Measurements from ENCODE around the gene DPP10. TPM values are rescaled to one million over a fixed set of nuclear protein-coding genes. Genes with fewer than 3 reads are reported as not detected.

The DPP10 gene
- total RNA-seq, 1 donor from 2014 or later: not detected

GRCh38 chr2:114814355-114814754, 371.9 kb downstream of the DPP10 start:
- intact Hi-C loops (cut with micrococcal nuclease): no loop called here
- H3K27ac Mint-ChIP-seq: no peak overlapping the region
- no peak for DNase-seq (ENCODE audit: low spot score)
- H3K36me3 Mint-ChIP-seq (ENCODE audit: low read depth): no peaks in the 10 kb centered on the region
- H3K9me3 Mint-ChIP-seq: no peaks in the 10 kb centered on the region
- no peak overlapping the region for H3K4me3 Mint-ChIP-seq (ENCODE audit: low read depth)
- no peaks in the 10 kb centered on the region for H3K4me1 Mint-ChIP-seq (ENCODE audit: low read depth)
- no peaks in the 10 kb centered on the region for H3K27me3 Mint-ChIP-seq (ENCODE audit: low read depth)

- Mint-ChIP-seq H3K36me3 (ENCODE audit: low read depth) (no peaks in the 10 kb centered on the region), H3K4me1 (ENCODE audit: low read depth) (no peaks in the 10 kb centered on the region)
These were observed 378.6 kb downstream of the DPP10 start for GRCh38 chr2:114821055-114821454.

GRCh38 chr2:114843963-114844362, 401.5 kb downstream of the DPP10 start:
- H3K27me3 Mint-ChIP-seq (ENCODE audit: low read depth): no peaks in the 10 kb centered on the region
- H3K4me1 Mint-ChIP-seq (ENCODE audit: low read depth): no peaks in the 10 kb centered on the region
- H3K9me3 Mint-ChIP-seq: no peaks in the 10 kb centered on the region
- H3K4me3 Mint-ChIP-seq (ENCODE audit: low read depth): no peak overlapping the region
- intact Hi-C loops (cut with micrococcal nuclease): no loop called here
- H3K27ac Mint-ChIP-seq: no peak overlapping the region
- H3K36me3 Mint-ChIP-seq (ENCODE audit: low read depth): no peaks in the 10 kb centered on the region
- DNase-seq (ENCODE audit: low spot score): no peak

More at GRCh38 chr2:114821055-114821454, 378.6 kb downstream of the DPP10 start:
- no peak overlapping the region for H3K27ac Mint-ChIP-seq
- intact Hi-C loops (cut with micrococcal nuclease): no loop called here
- no peak for DNase-seq (ENCODE audit: low spot score)
- no peaks in the 10 kb centered on the region for H3K27me3 Mint-ChIP-seq (ENCODE audit: low read depth)
- peaks cover 5% of the 10 kb centered on the region for H3K9me3 Mint-ChIP-seq
- H3K4me3 Mint-ChIP-seq (ENCODE audit: low read depth): no peak overlapping the region

- H3K9me3 Mint-ChIP-seq: peaks cover 7% of the 10 kb centered on the region
- intact Hi-C loops (cut with micrococcal nuclease): no loop called here
- no peak overlapping the region for H3K27ac Mint-ChIP-seq
- DNase-seq (ENCODE audit: low spot score): no peak
- no peaks in the 10 kb centered on the region for H3K36me3 Mint-ChIP-seq (ENCODE audit: low read depth)
- no peaks in the 10 kb centered on the region for H3K27me3 Mint-ChIP-seq (ENCODE audit: low read depth)
- no peaks in the 10 kb centered on the region for H3K4me1 Mint-ChIP-seq (ENCODE audit: low read depth)
- H3K4me3 Mint-ChIP-seq (ENCODE audit: low read depth): no peak overlapping the region
These were observed 414.8 kb downstream of the DPP10 start for GRCh38 chr2:114857196-114857595.

- no peak for DNase-seq (ENCODE audit: low spot score)
- no peaks in the 10 kb centered on the region for H3K4me1 Mint-ChIP-seq (ENCODE audit: low read depth)
- no peak overlapping the region for H3K27ac Mint-ChIP-seq
- peaks cover 6% of the 10 kb centered on the region for H3K9me3 Mint-ChIP-seq
- H3K36me3 Mint-ChIP-seq (ENCODE audit: low read depth): no peaks in the 10 kb centered on the region
- intact Hi-C loops (cut with micrococcal nuclease): no loop called here
- H3K27me3 Mint-ChIP-seq (ENCODE audit: low read depth): no peaks in the 10 kb centered on the region
- H3K4me3 Mint-ChIP-seq (ENCODE audit: low read depth): no peak overlapping the region
These were observed 417.5 kb downstream of the DPP10 start for GRCh38 chr2:114859726-114860510.

DNA sequence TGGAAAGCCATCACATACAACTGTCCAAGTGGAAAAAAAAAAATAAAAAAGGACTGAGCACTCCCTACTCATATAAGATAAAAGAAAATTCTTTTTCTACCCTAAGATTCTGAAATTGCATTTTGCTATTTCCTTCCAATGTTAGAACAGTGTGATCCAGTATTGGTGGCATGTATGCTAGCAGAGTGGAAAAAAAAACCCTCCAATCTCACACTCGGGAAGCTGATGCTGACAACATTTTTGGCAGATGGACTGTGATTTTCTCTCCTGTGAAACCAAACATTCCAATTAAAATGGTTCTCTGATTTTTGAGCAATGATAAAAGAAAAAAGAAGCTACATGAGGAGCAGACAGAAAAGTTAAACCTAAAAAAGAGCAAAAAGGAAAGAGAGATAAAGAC, 419.8 kb downstream of the DPP10 start:
- peaks cover 6% of the 10 kb centered on the region for H3K9me3 Mint-ChIP-seq
- no peak overlapping the region for H3K4me3 Mint-ChIP-seq (ENCODE audit: low read depth)
- H3K27ac Mint-ChIP-seq: no peak overlapping the region
- no peaks in the 10 kb centered on the region for H3K4me1 Mint-ChIP-seq (ENCODE audit: low read depth)
- no peak for DNase-seq (ENCODE audit: low spot score)
- no peaks in the 10 kb centered on the region for H3K27me3 Mint-ChIP-seq (ENCODE audit: low read depth)
- H3K36me3 Mint-ChIP-seq (ENCODE audit: low read depth): no peaks in the 10 kb centered on the region
- intact Hi-C loops (cut with micrococcal nuclease): no loop called here

GRCh38 chr2:114864901-114865300, 422.5 kb downstream of the DPP10 start:
- Mint-ChIP-seq H3K36me3 (ENCODE audit: low read depth) (no peaks in the 10 kb centered on the region), H3K4me3 (ENCODE audit: low read depth) (no peak overlapping the region), H3K4me1 (ENCODE audit: low read depth) (no peaks in the 10 kb centered on the region), H3K27me3 (ENCODE audit: low read depth) (no peaks in the 10 kb centered on the region), H3K9me3 (peaks cover 6% of the 10 kb centered on the region), H3K27ac (no peak overlapping the region)
- intact Hi-C loops (cut with micrococcal nuclease): no loop called here
- DNase-seq (ENCODE audit: low spot score): no peak

- intact Hi-C loops (cut with micrococcal nuclease): no loop called here
These were observed 437.6 kb downstream of the DPP10 start for GRCh38 chr2:114880046-114880445.

GRCh38 chr2:114919985-114920384, 477.5 kb downstream of the DPP10 start:
- H3K27ac Mint-ChIP-seq: no peak overlapping the region
- no peak for DNase-seq (ENCODE audit: low spot score)
- no peaks in the 10 kb centered on the region for H3K27me3 Mint-ChIP-seq (ENCODE audit: low read depth)
- H3K4me1 Mint-ChIP-seq (ENCODE audit: low read depth): no peaks in the 10 kb centered on the region
- intact Hi-C loops (cut with micrococcal nuclease): no loop called here
- peaks cover 16% of the 10 kb centered on the region for H3K9me3 Mint-ChIP-seq
- H3K36me3 Mint-ChIP-seq (ENCODE audit: low read depth): no peaks in the 10 kb centered on the region
- no peak overlapping the region for H3K4me3 Mint-ChIP-seq (ENCODE audit: low read depth)

More at GRCh38 chr2:114880046-114880445, 437.6 kb downstream of the DPP10 start:
- H3K9me3 Mint-ChIP-seq: peaks cover 6% of the 10 kb centered on the region
- no peaks in the 10 kb centered on the region for H3K27me3 Mint-ChIP-seq (ENCODE audit: low read depth)
- DNase-seq (ENCODE audit: low spot score): no peak
- H3K4me3 Mint-ChIP-seq (ENCODE audit: low read depth): no peak overlapping the region
- no peak overlapping the region for H3K27ac Mint-ChIP-seq
- no peaks in the 10 kb centered on the region for H3K36me3 Mint-ChIP-seq (ENCODE audit: low read depth)
- H3K4me1 Mint-ChIP-seq (ENCODE audit: low read depth): no peaks in the 10 kb centered on the region

- Mint-ChIP-seq H3K4me3 (ENCODE audit: low read depth) (no peak overlapping the region), H3K9me3 (peaks cover 16% of the 10 kb centered on the region), H3K4me1 (ENCODE audit: low read depth) (no peaks in the 10 kb centered on the region), H3K27me3 (ENCODE audit: low read depth) (no peaks in the 10 kb centered on the region), H3K27ac (no peak overlapping the region), H3K36me3 (ENCODE audit: low read depth) (no peaks in the 10 kb centered on the region)
- intact Hi-C loops (cut with micrococcal nuclease): no loop called here
- DNase-seq (ENCODE audit: low spot score): no peak
These were observed 479.6 kb downstream of the DPP10 start for GRCh38 chr2:114922076-114922475.

- no peak for DNase-seq (ENCODE audit: low spot score)
- Mint-ChIP-seq H3K27me3 (ENCODE audit: low read depth) (no peaks in the 10 kb centered on the region), H3K9me3 (peaks cover 27% of the 10 kb centered on the region), H3K27ac (no peak overlapping the region), H3K36me3 (ENCODE audit: low read depth) (no peaks in the 10 kb centered on the region), H3K4me3 (ENCODE audit: low read depth) (no peak overlapping the region), H3K4me1 (ENCODE audit: low read depth) (no peaks in the 10 kb centered on the region)
- intact Hi-C loops (cut with micrococcal nuclease): no loop called here
These were observed 483.1 kb downstream of the DPP10 start for GRCh38 chr2:114925296-114926255.

- no peak for DNase-seq (ENCODE audit: low spot score)
- H3K36me3 Mint-ChIP-seq (ENCODE audit: low read depth): no peaks in the 10 kb centered on the region
- intact Hi-C loops (cut with micrococcal nuclease): no loop called here
- H3K27ac Mint-ChIP-seq: no peak overlapping the region
- no peak overlapping the region for H3K4me3 Mint-ChIP-seq (ENCODE audit: low read depth)
- H3K9me3 Mint-ChIP-seq: peaks cover 32% of the 10 kb centered on the region
- no peaks in the 10 kb centered on the region for H3K4me1 Mint-ChIP-seq (ENCODE audit: low read depth)
- H3K27me3 Mint-ChIP-seq (ENCODE audit: low read depth): no peaks in the 10 kb centered on the region
These were observed 483.9 kb downstream of the DPP10 start for GRCh38 chr2:114926303-114926702.

DNA sequence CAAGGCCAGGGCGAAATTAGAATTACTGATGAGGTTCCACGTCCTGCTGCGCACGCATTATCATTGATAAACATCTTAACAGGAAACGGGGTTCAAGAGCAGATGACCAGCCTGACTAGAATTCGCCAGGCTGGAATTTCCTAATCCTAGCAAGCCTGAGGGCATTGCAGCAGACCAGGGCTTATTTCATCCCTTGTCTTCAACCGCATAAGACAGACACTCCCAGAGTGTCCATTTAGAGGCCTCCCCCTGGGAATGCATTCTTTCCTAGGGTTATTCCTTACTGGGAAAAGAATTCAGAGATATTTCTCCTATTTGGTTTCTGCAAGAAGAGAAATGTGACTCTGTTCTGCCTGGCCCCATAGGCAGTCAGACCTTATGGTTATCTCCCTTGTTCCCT, 486.8 kb downstream of the DPP10 start:
- Mint-ChIP-seq H3K36me3 (ENCODE audit: low read depth) (no peaks in the 10 kb centered on the region), H3K27me3 (ENCODE audit: low read depth) (no peaks in the 10 kb centered on the region), H3K4me1 (ENCODE audit: low read depth) (no peaks in the 10 kb centered on the region), H3K27ac (no peak overlapping the region), H3K9me3 (peaks cover 35% of the 10 kb centered on the region), H3K4me3 (ENCODE audit: low read depth) (no peak overlapping the region)
- intact Hi-C loops (cut with micrococcal nuclease): no loop called here
- DNase-seq (ENCODE audit: low spot score): no peak

All from activated T-helper 2 cell treated with anti-CD3 and anti-CD28 coated beads, Interferon-gamma antibody, Interleukin-2, Interleukin-4, amounts not matched to agents 10 μg/mL and 5 μg/mL and 100 μg/mL, durations not matched to agents 14 hours and 24 hours and 36 hours (primary cell).